Tibial nerve (tissue), 4 donors: Measurements from ENCODE around the gene CREB3. TPM values are rescaled to one million over a fixed set of nuclear protein-coding genes. Genes with fewer than 3 reads are reported as not detected.
A peak's percentile ranks its signal among the peaks of the same experiment; 100 is the strongest.

Experiments used
- DNase-seq, 2 donors: peaks; one replicate each; pipeline ENCODE4 v3.0.0-alpha.2; 2019; ENCODE audit warnings: low spot score in 2 of 2
- H3K27ac ChIP-seq, 4 donors: fragments of 200-600 bp; sonication (generic) in 3 of 4; one replicate each; pipeline ENCODE4 v1.5.1; 2017 to 2019; ENCODE audit warnings: mild to moderate bottlenecking in 1 of 4
- H3K27me3 ChIP-seq, 2 donors: fragments of 200-600 bp; sonication (generic) in 1 of 2; one replicate each; pipeline versions ENCODE4 v1.5.1 to v1.6.0; 2017 to 2019
- H3K36me3 ChIP-seq, 3 donors: fragments of 200-600 bp; sonication (generic); one replicate each; pipeline ENCODE4 v1.5.1; 2018 to 2019
- H3K4me1 ChIP-seq, 4 donors: fragments of 200-600 bp; sonication (generic) in 3 of 4; one replicate each; pipeline ENCODE4 v1.5.1; 2017 to 2019
- H3K4me3 ChIP-seq, 4 donors: fragments of 200-600 bp; sonication (generic) in 3 of 4; one replicate each; pipeline ENCODE4 v1.5.1; 2017 to 2019; ENCODE audit warnings: mild to moderate bottlenecking in 1 of 4, moderate library complexity in 1 of 4
- H3K9me3 ChIP-seq, 4 donors: fragments of 200-600 bp; sonication (generic) in 3 of 4; one replicate each; pipeline ENCODE4 v1.5.1; 2017 to 2019
- CTCF ChIP-seq, 5 experiments: fragments of 200-600 bp in 3 of 5; fragments of 450-650 bp in 2 of 5; sonication (generic) in 3 of 5; IDR thresholded peaks; one replicate each; pipeline ENCODE4 v1.5.1; 2016 to 2019; ENCODE audit warnings: antibody characterized with exemption in 5 of 5, mild to moderate bottlenecking in 3 of 5, moderate library complexity in 2 of 5
- EP300 ChIP-seq, 2 donors: sonication (generic); formaldehyde crosslinking; IDR thresholded peaks; one replicate each; pipeline ENCODE4 v1.6.1; 2017; ENCODE audit warnings: antibody characterized with exemption in 2 of 2, mild to moderate bottlenecking in 1 of 2
- POLR2A ChIP-seq, 2 donors: fragments of 450-650 bp; IDR thresholded peaks; one replicate each; pipeline ENCODE4 v1.6.1; 2017; ENCODE audit warnings: antibody characterized with exemption in 2 of 2, mild to moderate bottlenecking in 2 of 2, moderate library complexity in 2 of 2
- whole genome bisulfite sequencing, 2 donors: methylation state at CpG; one replicate each; pipeline ENCODE4 v1.1.5; 2018; 5-methylcytosine and 5-hydroxymethylcytosine counted together
- total RNA-seq, 4 donors: library from RNA; depleted of rRNA; stranded (reverse); fragments of >200 nt; gene quantifications; one replicate each; pipeline ENCODE4 v1.1.0, GENCODE V29; 2016

The CREB3 gene
- total RNA-seq, 4 donors from 2014 or later: 41.6 to 70.1 (median 53.5) TPM

- no peaks in the 10 kb centered on the region for H3K9me3 ChIP-seq
- H3K4me3 ChIP-seq: peak overlapping the region in 3 of 4 donors; percentile 6 to 85 (median 33)
- 6% methylated on average over 10 of the region's 10 CpGs for WGBS, 2 donors
- peak overlapping the region; percentile 38 to 99 (median 82) for H3K27ac ChIP-seq
- peak in 1 of 2 donors; percentile 58 for TF ChIP-seq EP300 (IDR thresholded peaks at IDR 0.05)
- TF ChIP-seq POLR2A (IDR thresholded peaks at IDR 0.05): peak in 1 of 2 donors; percentile 42
- TF ChIP-seq CTCF (IDR thresholded peaks at IDR 0.05): no peak
- H3K36me3 ChIP-seq: peaks cover 0 to 32% (median 13%) of the 10 kb centered on the region in 3 donors
- no peaks in the 10 kb centered on the region for H3K27me3 ChIP-seq
- peaks cover 0 to 64% (median 59%) of the 10 kb centered on the region in 4 donors for H3K4me1 ChIP-seq
- DNase-seq: peak; percentile 42 to 67
Measured at GRCh38 chr9:35728041-35728971, 4.2 kb upstream of the CREB3 start.

DNA sequence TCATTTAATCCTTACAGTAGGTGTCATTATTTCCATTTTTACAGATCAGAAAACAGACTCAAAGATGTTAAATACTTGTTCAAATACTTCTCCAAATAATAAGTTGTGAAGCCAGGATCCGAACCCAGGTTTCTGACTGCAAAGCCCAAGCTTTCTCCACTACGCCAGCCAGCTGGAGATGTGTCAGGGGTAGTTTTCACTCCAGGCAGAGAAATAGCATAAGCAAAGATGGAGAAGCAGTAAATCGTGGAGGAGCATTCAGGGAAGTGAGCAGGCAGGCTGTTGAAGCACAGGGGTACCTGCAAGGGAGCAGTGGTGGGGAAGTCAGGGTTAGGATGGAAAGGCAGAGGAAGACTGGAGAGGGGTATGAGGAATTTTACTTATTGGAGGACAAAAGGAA lies 3.4 kb upstream of the CREB3 start:
- no peak for DNase-seq
- Histone ChIP-seq H3K4me1 (peaks cover 0 to 72% (median 66%) of the 10 kb centered on the region in 4 donors), H3K27ac (peak overlapping the region; percentile 70 to 99 (median 92)), H3K4me3 (peak overlapping the region in 3 of 4 donors; percentile 16 to 85 (median 18)), H3K36me3 (peaks cover 0 to 25% (median 6%) of the 10 kb centered on the region in 3 donors), H3K9me3 (no peaks in the 10 kb centered on the region), H3K27me3 (no peaks in the 10 kb centered on the region)
- no peak for TF ChIP-seq CTCF (IDR thresholded peaks at IDR 0.05)
- no peak for TF ChIP-seq EP300 (IDR thresholded peaks at IDR 0.05)
- TF ChIP-seq POLR2A (IDR thresholded peaks at IDR 0.05): no peak
- 36 to 37% methylated on average over 3 of the region's 3 CpGs for WGBS, 2 donors

- Histone ChIP-seq H3K4me1 (peaks cover 0 to 76% (median 69%) of the 10 kb centered on the region in 4 donors), H3K4me3 (peak overlapping the region; percentile 6 to 90 (median 50)), H3K36me3 (peaks cover 0 to 25% (median 0%) of the 10 kb centered on the region in 3 donors), H3K27ac (peak overlapping the region; percentile 89 to 99 (median 94)), H3K9me3 (no peaks in the 10 kb centered on the region), H3K27me3 (no peaks in the 10 kb centered on the region)
- peak; percentile 26 to 64 (median 38) for TF ChIP-seq CTCF (IDR thresholded peaks at IDR 0.05)
- TF ChIP-seq POLR2A (IDR thresholded peaks at IDR 0.05): no peak
- no peak for TF ChIP-seq EP300 (IDR thresholded peaks at IDR 0.05)
- DNase-seq: peak in 1 of 2 donors; percentile 42
- 10 to 11% methylated on average over 6 of the region's 6 CpGs for WGBS, 2 donors
Measured at GRCh38 chr9:35729700-35730485, 2.6 kb upstream of the CREB3 start.

DNA sequence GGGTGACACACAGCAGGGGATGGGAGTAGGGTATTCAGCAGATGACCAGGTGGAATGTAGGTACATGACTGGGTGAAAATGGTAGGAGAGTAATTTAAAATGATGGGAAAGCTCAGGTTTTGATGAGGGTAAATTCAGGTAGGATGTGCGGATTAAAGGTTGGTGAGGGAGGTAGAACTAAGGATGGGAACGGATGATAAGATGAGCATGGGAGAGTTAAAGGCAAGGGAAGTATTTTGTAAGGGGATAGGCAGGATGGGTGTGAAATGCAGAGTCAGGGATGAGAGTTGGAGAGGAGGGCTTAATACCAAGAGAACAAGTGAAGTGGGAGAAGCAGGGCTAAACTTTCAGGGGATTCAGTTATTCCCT lies 2.0 kb upstream of the CREB3 start:
- no peak for TF ChIP-seq EP300 (IDR thresholded peaks at IDR 0.05)
- TF ChIP-seq POLR2A (IDR thresholded peaks at IDR 0.05): no peak
- no peak for TF ChIP-seq CTCF (IDR thresholded peaks at IDR 0.05)
- WGBS, 2 donors: 65 to 66% methylated on average over 2 of the region's 2 CpGs
- H3K36me3 ChIP-seq: peaks cover 0 to 25% (median 0%) of the 10 kb centered on the region in 3 donors
- H3K27ac ChIP-seq: peak overlapping the region; percentile 89 to 99 (median 94)
- peaks cover 0 to 75% (median 69%) of the 10 kb centered on the region in 4 donors for H3K4me1 ChIP-seq
- no peaks in the 10 kb centered on the region for H3K27me3 ChIP-seq
- no peaks in the 10 kb centered on the region for H3K9me3 ChIP-seq
- H3K4me3 ChIP-seq: peak overlapping the region; percentile 62 to 90 (median 82)
- no peak for DNase-seq
